ENCODE measurements around the gene ASB18.

DNA sequence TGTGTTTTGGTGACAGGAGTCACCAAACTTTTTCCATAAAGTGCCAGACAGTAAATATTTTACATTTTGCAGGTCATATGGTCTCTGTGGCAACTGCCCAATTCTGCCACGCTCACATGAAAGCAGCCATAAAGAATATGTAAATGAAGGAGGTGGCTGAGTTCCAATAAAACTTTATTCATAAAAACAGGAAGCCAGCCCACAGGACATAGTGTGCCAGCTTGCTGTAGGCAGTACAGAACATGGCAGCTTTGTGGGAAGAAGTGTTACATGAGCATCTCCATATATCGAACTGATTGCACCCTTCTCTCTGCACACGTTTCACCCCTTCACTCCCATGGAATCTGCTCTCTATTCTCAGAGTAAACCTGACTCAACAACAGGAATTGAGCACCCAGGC lies 10.2 kb downstream of the ASB18 start:
- no peak for TF ChIP-seq TAF1 (IDR thresholded peaks at IDR 0.05; ENCODE audit: borderline replicate concordance, insufficient read depth, low read length)
- no peak for TF ChIP-seq POLR2AphosphoS5 (IDR thresholded peaks at IDR 0.05; ENCODE audit: low read depth, low read length)
- TF ChIP-seq, protein P1, sequence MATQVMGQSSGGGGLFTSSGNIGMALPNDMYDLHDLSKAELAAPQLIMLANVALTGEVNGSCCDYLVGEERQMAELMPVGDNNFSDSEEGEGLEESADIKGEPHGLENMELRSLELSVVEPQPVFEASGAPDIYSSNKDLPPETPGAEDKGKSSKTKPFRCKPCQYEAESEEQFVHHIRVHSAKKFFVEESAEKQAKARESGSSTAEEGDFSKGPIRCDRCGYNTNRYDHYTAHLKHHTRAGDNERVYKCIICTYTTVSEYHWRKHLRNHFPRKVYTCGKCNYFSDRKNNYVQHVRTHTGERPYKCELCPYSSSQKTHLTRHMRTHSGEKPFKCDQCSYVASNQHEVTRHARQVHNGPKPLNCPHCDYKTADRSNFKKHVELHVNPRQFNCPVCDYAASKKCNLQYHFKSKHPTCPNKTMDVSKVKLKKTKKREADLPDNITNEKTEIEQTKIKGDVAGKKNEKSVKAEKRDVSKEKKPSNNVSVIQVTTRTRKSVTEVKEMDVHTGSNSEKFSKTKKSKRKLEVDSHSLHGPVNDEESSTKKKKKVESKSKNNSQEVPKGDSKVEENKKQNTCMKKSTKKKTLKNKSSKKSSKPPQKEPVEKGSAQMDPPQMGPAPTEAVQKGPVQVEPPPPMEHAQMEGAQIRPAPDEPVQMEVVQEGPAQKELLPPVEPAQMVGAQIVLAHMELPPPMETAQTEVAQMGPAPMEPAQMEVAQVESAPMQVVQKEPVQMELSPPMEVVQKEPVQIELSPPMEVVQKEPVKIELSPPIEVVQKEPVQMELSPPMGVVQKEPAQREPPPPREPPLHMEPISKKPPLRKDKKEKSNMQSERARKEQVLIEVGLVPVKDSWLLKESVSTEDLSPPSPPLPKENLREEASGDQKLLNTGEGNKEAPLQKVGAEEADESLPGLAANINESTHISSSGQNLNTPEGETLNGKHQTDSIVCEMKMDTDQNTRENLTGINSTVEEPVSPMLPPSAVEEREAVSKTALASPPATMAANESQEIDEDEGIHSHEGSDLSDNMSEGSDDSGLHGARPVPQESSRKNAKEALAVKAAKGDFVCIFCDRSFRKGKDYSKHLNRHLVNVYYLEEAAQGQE (IDR thresholded peaks at IDR 0.05; ENCODE audit: insufficient read depth in 1 of 2, low read depth in 2 of 2, low read length in 2 of 2) = no peak
